ENCODE measurements around the gene EDDM13. TPM values are rescaled to one million over a fixed set of nuclear protein-coding genes. Genes with fewer than 3 reads are reported as not detected.
"Not testable (repeated sequence)": the region's sequence is repeated elsewhere in the genome, so short reads cannot be mapped to it uniquely, and the experiment has no call there.

EDDM13 gene
- total RNA-seq, 4 donors from 2014 or later: not detected

DNA sequence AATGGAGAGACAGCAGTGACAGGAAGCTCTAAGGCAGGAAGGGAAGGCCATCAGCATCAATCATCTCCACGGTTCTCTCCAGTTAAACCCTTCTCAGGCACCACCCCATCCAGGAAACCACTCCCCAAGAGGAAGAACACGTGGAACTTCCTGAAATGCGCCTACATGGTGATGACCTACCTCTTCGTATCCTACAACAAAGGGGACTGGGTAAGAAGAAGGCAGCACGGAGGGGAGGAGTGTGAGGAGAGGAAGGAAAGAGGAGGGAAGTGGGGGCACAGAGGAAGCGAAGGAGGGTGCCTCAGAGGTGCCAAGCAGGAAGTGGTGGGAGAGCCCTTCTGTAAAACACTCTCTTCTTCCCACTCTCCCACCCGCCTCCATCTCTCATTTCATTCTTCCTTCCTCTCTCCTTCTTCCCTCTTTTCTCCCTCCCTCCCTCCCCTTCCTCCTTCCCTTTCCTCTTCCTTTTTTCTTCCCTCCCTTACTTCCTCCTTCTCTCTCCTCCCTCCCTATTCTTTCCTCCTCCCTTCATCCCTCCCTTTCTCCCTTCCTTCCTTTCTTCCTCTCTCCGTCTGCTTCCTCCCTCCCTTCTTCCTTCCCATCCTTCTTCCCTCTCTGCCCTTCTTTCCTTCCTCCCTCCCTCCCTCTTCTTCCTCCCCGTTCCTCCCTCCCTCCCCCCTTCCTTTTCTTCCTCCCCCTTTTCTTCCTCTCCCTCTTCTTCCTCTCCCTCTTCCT is 29.5 kb downstream of the EDDM13 start:
- Histone ChIP-seq H3K36me3 (peaks cover 0 to 41% of the 10 kb centered on the region in 2 donors), H3K27me3 (no peaks in the 10 kb centered on the region), H3K4me3 (no peak overlapping the region), H3K4me1 (no peaks in the 10 kb centered on the region), H3K9me3 (no peaks in the 10 kb centered on the region), H3K27ac (no peak overlapping the region)
- ATAC-seq: no peak
- WGBS, 2 donors (ENCODE audit: low coverage in 1 of 2): 61 to 75% methylated on average over 6 to 9 of the region's 9 CpGs
- TF ChIP-seq, protein P1, sequence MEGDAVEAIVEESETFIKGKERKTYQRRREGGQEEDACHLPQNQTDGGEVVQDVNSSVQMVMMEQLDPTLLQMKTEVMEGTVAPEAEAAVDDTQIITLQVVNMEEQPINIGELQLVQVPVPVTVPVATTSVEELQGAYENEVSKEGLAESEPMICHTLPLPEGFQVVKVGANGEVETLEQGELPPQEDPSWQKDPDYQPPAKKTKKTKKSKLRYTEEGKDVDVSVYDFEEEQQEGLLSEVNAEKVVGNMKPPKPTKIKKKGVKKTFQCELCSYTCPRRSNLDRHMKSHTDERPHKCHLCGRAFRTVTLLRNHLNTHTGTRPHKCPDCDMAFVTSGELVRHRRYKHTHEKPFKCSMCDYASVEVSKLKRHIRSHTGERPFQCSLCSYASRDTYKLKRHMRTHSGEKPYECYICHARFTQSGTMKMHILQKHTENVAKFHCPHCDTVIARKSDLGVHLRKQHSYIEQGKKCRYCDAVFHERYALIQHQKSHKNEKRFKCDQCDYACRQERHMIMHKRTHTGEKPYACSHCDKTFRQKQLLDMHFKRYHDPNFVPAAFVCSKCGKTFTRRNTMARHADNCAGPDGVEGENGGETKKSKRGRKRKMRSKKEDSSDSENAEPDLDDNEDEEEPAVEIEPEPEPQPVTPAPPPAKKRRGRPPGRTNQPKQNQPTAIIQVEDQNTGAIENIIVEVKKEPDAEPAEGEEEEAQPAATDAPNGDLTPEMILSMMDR (IDR thresholded peaks at IDR 0.05): no peak
- TF ChIP-seq POLR2A (IDR thresholded peaks at IDR 0.05): no peak

DNA sequence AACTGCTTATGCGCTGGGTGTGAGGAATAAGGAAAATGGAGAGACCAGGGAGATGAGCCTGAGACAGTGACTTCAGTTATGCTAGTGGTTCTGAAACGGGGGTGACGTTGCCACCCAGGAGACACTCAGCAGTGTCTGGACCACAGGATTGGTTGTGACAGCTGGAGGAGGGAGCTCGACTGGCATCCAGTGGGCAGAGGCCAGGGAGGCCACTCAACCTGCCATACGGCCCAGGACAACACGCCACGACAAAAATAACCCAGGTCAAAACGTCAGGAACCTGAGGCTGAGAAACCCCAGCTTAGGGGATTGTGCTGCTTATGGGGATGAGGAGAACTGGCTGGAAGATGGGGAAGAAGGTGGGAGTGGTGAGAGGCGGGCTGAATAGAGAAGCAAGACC is 31.7 kb downstream of the EDDM13 start:
- no peaks in the 10 kb centered on the region for H3K4me1 ChIP-seq
- H3K9me3 ChIP-seq: no peaks in the 10 kb centered on the region
- ATAC-seq: no peak
- no peak overlapping the region for H3K4me3 ChIP-seq
- 76 to 91% methylated on average over 5 to 6 of the region's 9 CpGs for WGBS, 2 donors (ENCODE audit: low coverage in 1 of 2)
- no peaks in the 10 kb centered on the region for H3K27me3 ChIP-seq
- H3K27ac ChIP-seq: no peak overlapping the region
- TF ChIP-seq, protein P1 (IDR thresholded peaks at IDR 0.05): no peak
- TF ChIP-seq POLR2A (IDR thresholded peaks at IDR 0.05) (no peak), EP300 (IDR thresholded peaks at IDR 0.05) (no peak), POLR2AphosphoS5 (IDR thresholded peaks at IDR 0.05) (no peak)
- H3K36me3 ChIP-seq: peaks cover 0 to 42% of the 10 kb centered on the region in 2 donors

DNA sequence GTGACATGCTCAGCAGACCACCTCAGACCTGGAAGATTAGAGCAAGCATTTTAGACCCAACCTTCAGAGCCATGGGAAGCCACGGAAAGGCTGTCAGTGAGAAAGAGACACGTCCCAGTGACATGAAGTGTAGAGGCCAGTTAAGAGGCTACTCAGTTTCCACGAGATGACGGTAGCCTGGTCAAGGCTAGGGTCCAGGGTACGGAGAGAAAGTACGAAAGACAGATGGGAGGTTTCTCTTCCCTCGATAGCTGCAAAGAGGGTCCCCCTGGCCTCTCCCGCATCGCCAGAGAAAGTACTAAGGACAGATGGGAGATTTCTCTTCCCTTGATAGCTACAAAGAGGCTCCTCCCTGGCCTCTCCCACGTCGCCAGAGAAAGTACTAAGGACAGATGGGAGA is 33.5 kb downstream of the EDDM13 start:
- TF ChIP-seq, protein P1 (IDR thresholded peaks at IDR 0.05): no peak
- no peak for TF ChIP-seq POLR2A (IDR thresholded peaks at IDR 0.05)
- TF ChIP-seq POLR2AphosphoS5 (IDR thresholded peaks at IDR 0.05): no peak
- TF ChIP-seq EP300 (IDR thresholded peaks at IDR 0.05): no peak
- H3K4me1 ChIP-seq: no peaks in the 10 kb centered on the region
- H3K27ac ChIP-seq: peak overlapping the region in 3 of 4 donors; percentile 27 to 54 (median 51)
- no peak overlapping the region for H3K4me3 ChIP-seq
- WGBS, 2 donors (ENCODE audit: low coverage in 1 of 2): 59% methylated on average over 8 of the region's 11 CpGs; no CpG with 5 or more reads in 1 of the 2 donors
- H3K27me3 ChIP-seq: no peaks in the 10 kb centered on the region
- H3K36me3 ChIP-seq: peaks cover 0 to 55% of the 10 kb centered on the region in 2 donors
- ATAC-seq: no peak
- H3K9me3 ChIP-seq: no peaks in the 10 kb centered on the region

DNA sequence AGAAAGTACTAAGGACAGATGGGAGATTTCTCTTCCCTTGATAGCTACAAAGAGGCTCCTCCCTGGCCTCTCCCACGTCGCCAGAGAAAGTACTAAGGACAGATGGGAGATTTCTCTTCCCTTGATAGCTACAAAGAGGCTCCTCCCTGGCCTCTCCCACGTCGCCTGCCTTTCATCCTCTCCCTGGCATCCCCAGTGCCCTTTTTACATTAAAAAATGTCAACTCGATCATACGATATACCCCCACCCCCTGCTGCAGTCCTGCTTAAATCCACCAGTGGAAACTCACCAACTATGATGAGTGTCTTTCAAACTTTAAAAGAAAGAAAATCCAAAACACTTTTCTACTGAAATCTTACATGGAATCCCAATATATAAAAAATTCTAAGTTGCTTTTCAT is 34.5 kb downstream of the EDDM13 start:
- not testable (repeated sequence) for H3K27me3 ChIP-seq, ATAC-seq, H3K9me3 ChIP-seq, H3K4me3 ChIP-seq, H3K4me1 ChIP-seq
- Histone ChIP-seq H3K27ac (peak overlapping the region in 1 of 4 donors; percentile 44), H3K36me3 (peaks cover 0 to 59% of the 10 kb centered on the region in 2 donors)
- WGBS, 2 donors (ENCODE audit: low coverage in 1 of 2): 10 to 70% methylated on average over 2 to 4 of the region's 6 CpGs

DNA sequence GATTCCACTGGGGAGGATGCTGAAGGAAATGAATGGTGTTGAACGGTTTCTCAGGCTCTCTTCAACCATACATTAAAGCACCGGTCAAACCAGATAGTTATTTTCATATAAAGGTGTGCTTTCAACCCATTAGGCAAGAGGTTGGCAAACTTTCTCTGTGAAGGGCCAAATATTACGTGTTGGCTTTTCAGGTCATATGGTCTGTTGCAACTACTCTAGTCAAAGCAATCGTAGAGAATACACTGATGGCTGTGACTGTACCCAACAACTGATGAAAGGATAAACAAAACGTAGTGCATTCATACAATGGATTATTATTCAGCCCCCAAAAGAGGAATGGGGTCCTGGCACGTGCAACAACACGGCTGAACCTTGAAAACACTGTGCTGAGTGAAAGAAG is 36.2 kb downstream of the EDDM13 start:
- WGBS, 2 donors (ENCODE audit: low coverage in 1 of 2): 78 to 83% methylated on average over 7 of the region's 7 CpGs
- peaks cover 0 to 54% of the 10 kb centered on the region in 2 donors for H3K36me3 ChIP-seq

More for the DNA sequence above, 36.2 kb downstream of the EDDM13 start:
- H3K4me1 ChIP-seq: peaks cover 0 to 17% (median 0%) of the 10 kb centered on the region in 3 donors
- no peak for ATAC-seq
- H3K4me3 ChIP-seq: no peak overlapping the region
- no peaks in the 10 kb centered on the region for H3K27me3 ChIP-seq
- no peak overlapping the region for H3K27ac ChIP-seq
- TF ChIP-seq POLR2AphosphoS5 (IDR thresholded peaks at IDR 0.05) (no peak), EP300 (IDR thresholded peaks at IDR 0.05) (no peak), POLR2A (IDR thresholded peaks at IDR 0.05) (no peak)
- TF ChIP-seq, protein P1 (IDR thresholded peaks at IDR 0.05): no peak
- H3K9me3 ChIP-seq: no peaks in the 10 kb centered on the region
